Endodermal cell (in vitro differentiated cells): ENCODE data around the gene TGFBI. TPM values are rescaled to one million over a fixed set of nuclear protein-coding genes. Genes with fewer than 3 reads are reported as not detected.

Source experiments
- DNase-seq: peaks from one replicate; pipeline ENCODE4 v3.0.0-alpha.2; 2017
- H3K27ac ChIP-seq: 2 replicates; pipeline ENCODE4 v1.5.1; 2013; ENCODE audit warnings: mild to moderate bottlenecking, low read depth, low read length, moderate library complexity
- H3K27me3 ChIP-seq: 2 replicates; pipeline ENCODE4 v1.6.1; 2013; ENCODE audit warnings: mild to moderate bottlenecking, low read length, moderate library complexity; ENCODE audit not compliant: insufficient read depth, control insufficient read depth, poor library complexity, severe bottlenecking
- H3K36me3 ChIP-seq: 2 replicates; pipeline ENCODE4 v1.7.0; 2013; ENCODE audit warnings: mild to moderate bottlenecking, low read length, moderate library complexity; ENCODE audit not compliant: control insufficient read depth, insufficient read depth
- H3K4me1 ChIP-seq: one replicate; pipeline ENCODE4 v1.7.0; 2013; ENCODE audit warnings: low read length; ENCODE audit not compliant: control insufficient read depth, insufficient read depth
- H3K4me3 ChIP-seq: 2 replicates; pipeline ENCODE4 v1.5.1; 2013; ENCODE audit warnings: mild to moderate bottlenecking, low read length, moderate library complexity
- H3K9ac ChIP-seq: 2 replicates; pipeline ENCODE4 v1.6.1; 2013; ENCODE audit warnings: mild to moderate bottlenecking, low read length, moderate library complexity; ENCODE audit not compliant: poor library complexity, severe bottlenecking; ENCODE audit errors: extremely low read depth
- H3K9me3 ChIP-seq: 2 replicates; pipeline ENCODE4 v1.6.1; 2013; ENCODE audit warnings: mild to moderate bottlenecking, low read length, moderate library complexity; ENCODE audit not compliant: control insufficient read depth
- H3K27ac Mint-ChIP-seq: 2 replicates; pipeline ENCODE4 v1.8.0; 2020; ENCODE audit warnings: mixed read lengths
- H3K27me3 Mint-ChIP-seq: 2 replicates; pipeline ENCODE4 v1.8.0; 2021; ENCODE audit warnings: mild to moderate bottlenecking, mixed read lengths; ENCODE audit not compliant: insufficient read depth
- H3K36me3 Mint-ChIP-seq: 2 replicates; pipeline ENCODE4 v1.8.0; 2020; ENCODE audit warnings: low read depth, mixed read lengths
- H3K4me1 Mint-ChIP-seq: 2 replicates; pipeline ENCODE4 v1.8.0; 2020; ENCODE audit warnings: mixed read lengths
- H3K4me3 Mint-ChIP-seq: 2 replicates; pipeline ENCODE4 v1.8.0; 2020; ENCODE audit warnings: mild to moderate bottlenecking, moderate library complexity, mixed read lengths
- H3K9me3 Mint-ChIP-seq: 2 replicates; pipeline ENCODE4 v1.8.0; 2020; ENCODE audit warnings: mild to moderate bottlenecking, mixed read lengths
- WGBS, 2 experiments: methylation state at CpG; one replicate each; pipeline versions ENCODE4 v1.1.5 to v1.1.7; 2013; ENCODE audit warnings: missing lambda C conversion rate in 2 of 2, mixed read lengths in 1 of 2; ENCODE audit not compliant: insufficient coverage in 1 of 2, insufficient read length in 1 of 2; 5-methylcytosine and 5-hydroxymethylcytosine counted together
- total RNA-seq, 2 donors: library from RNA; stranded (reverse); fragmentation: NEBNext Ultra II Directional in 1 of 2; extraction: Animal tissue kit (Norgen Biotek cat#: 25700) in 1 of 2; gene quantifications; 2 replicates in 1 of 2; 3 replicates in 1 of 2; pipeline ENCODE4 v1.2.1, GENCODE V29; 2021
- TF ChIP-seq, protein P1 (sequence below): fragments of 200-600 bp; sonication (generic); conservative IDR thresholded peaks from 2 replicates; pipeline ENCODE4 v1.5.0; 2021; ENCODE audit warnings: antibody characterized with exemption, mild to moderate bottlenecking

The TGFBI gene
- total RNA-seq, 2 donors from 2014 or later = 2.8 to 4.9 TPM

DNA sequence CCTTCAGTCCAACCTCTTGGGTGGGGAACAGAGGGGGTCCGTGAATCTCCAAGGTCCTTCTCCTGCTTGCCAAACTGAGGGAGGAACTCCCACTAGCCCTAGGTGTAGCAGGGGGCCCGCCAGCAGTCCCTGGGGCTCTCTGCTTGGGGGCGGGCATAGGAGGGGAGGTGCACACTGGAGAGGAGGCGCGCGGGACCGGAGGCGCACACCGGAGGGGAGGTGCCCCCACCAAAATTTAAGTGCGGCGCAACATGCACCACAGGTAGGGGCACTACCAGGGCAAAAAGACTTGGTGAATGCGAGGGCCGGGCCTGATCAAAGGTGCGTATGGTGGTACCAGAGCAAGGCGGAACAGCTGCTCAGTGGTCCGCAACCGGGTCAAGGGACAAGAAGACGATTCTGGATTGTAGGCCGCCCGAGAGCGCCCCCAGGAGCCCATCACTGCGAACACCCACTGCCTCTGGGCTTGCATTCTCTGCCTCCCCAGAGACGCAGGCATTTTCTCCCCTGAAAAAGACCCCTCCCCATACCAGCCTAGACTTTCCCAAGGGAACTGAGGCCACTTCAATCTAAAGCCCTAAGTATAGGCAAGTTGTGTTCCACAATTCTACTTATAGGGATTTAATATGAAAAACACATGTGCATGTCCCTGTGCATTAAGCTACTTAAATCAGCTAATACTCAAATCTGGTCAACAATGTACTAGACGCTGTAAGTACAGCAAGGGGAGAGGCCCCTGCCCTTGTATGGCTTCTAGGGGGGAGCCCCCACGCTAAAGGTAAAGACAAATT, 50.6 kb downstream of the TGFBI start:
- H3K27me3 ChIP-seq = peaks cover 21% of the 10 kb centered on the region
- DNase-seq = peak; percentile 81
- H3K4me3 ChIP-seq = peak overlapping the region; percentile 71
- Mint-ChIP-seq H3K27ac (no peak overlapping the region), H3K9me3 (no peaks in the 10 kb centered on the region), H3K36me3 (no peaks in the 10 kb centered on the region), H3K27me3 (peaks cover 27% of the 10 kb centered on the region), H3K4me3 (peak overlapping the region; percentile 67), H3K4me1 (no peaks in the 10 kb centered on the region)
- H3K9me3 ChIP-seq = no peaks in the 10 kb centered on the region
- no peaks in the 10 kb centered on the region for H3K36me3 ChIP-seq
- no peak overlapping the region for H3K9ac ChIP-seq
- 69 to 70% methylated on average over 18 to 25 of the region's 25 CpGs for WGBS, 2 experiments
- no peaks in the 10 kb centered on the region for H3K4me1 ChIP-seq
- no peak overlapping the region for H3K27ac ChIP-seq
- TF ChIP-seq, protein P1, sequence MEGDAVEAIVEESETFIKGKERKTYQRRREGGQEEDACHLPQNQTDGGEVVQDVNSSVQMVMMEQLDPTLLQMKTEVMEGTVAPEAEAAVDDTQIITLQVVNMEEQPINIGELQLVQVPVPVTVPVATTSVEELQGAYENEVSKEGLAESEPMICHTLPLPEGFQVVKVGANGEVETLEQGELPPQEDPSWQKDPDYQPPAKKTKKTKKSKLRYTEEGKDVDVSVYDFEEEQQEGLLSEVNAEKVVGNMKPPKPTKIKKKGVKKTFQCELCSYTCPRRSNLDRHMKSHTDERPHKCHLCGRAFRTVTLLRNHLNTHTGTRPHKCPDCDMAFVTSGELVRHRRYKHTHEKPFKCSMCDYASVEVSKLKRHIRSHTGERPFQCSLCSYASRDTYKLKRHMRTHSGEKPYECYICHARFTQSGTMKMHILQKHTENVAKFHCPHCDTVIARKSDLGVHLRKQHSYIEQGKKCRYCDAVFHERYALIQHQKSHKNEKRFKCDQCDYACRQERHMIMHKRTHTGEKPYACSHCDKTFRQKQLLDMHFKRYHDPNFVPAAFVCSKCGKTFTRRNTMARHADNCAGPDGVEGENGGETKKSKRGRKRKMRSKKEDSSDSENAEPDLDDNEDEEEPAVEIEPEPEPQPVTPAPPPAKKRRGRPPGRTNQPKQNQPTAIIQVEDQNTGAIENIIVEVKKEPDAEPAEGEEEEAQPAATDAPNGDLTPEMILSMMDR = peak; percentile 71

DNA sequence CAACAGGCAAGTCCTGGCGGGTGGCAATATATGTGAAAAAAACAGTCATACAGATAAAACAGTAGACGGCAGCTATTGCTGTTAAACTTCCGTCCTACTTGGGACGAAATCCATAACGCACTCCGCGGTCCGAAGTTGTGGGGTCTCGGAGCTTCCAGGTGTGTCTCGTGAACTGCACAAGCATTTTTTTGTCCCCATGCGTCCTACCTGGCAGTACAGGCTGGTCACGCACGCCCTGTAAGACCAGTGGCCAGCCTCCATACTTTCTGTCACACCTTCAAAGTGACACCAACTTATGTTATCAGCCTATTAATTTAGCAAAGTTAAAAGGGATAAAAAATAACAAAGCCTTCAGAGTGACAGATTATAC, 51.3 kb downstream of the TGFBI start:
- Histone ChIP-seq H3K9me3 (no peaks in the 10 kb centered on the region), H3K4me3 (peak overlapping the region; percentile 71), H3K4me1 (no peaks in the 10 kb centered on the region), H3K27ac (no peak overlapping the region), H3K27me3 (peaks cover 21% of the 10 kb centered on the region), H3K9ac (no peak overlapping the region), H3K36me3 (no peaks in the 10 kb centered on the region)
- Mint-ChIP-seq H3K4me1 (no peaks in the 10 kb centered on the region), H3K27me3 (peaks cover 27% of the 10 kb centered on the region), H3K27ac (peak overlapping the region; percentile 64), H3K9me3 (no peaks in the 10 kb centered on the region), H3K36me3 (no peaks in the 10 kb centered on the region), H3K4me3 (peak overlapping the region; percentile 67)
- DNase-seq = no peak
- TF ChIP-seq, protein P1 = no peak
- WGBS, 2 experiments = 55 to 80% methylated on average over 11 to 13 of the region's 13 CpGs

DNA sequence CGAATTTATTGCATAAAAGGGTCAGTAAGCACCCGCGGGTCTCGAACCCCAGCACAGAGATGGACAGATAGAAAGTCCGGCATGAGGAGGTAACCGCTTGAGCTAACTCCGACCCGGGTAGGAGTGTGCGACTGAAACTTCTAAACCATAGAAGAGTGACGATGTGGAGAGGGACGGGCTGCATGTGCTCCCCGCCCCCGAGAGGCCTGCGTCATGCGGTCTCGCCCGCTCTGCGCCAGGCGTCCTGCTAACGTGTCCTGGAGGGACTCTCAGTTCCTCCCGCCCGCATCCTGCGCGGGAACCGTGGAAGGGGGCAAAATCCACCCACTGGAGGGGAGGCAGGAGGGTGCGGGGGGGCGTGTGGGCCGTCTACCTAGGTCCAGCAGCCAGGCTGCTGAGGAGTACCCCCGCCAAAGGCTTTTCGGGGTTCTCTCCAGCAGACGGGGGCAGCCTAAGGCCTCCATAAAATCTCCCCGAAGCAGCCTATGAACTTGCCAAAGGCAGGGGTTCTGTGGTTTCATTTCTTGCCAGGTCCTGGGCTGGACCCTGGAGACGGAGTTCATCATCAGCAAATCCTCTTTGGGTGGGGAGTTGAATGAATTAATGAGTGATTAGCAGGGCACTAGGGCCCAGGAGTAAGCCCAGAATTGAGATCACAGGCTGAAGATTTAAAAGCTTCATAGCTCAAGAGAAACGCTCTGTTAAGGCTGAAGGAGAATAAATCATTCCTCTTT, 51.9 kb downstream of the TGFBI start:
- Mint-ChIP-seq H3K4me1 (no peaks in the 10 kb centered on the region), H3K4me3 (peak overlapping the region; percentile 67), H3K27ac (peak overlapping the region; percentile 64), H3K9me3 (no peaks in the 10 kb centered on the region), H3K36me3 (no peaks in the 10 kb centered on the region), H3K27me3 (peaks cover 27% of the 10 kb centered on the region)
- H3K27ac ChIP-seq = no peak overlapping the region
- H3K36me3 ChIP-seq = no peaks in the 10 kb centered on the region
- TF ChIP-seq, protein P1 = no peak
- 59 to 64% methylated on average over 12 to 34 of the region's 34 CpGs for WGBS, 2 experiments
- H3K27me3 ChIP-seq = peaks cover 21% of the 10 kb centered on the region
- H3K4me1 ChIP-seq = no peaks in the 10 kb centered on the region
- peak; percentile 93 for DNase-seq
- peak overlapping the region; percentile 74 for H3K4me3 ChIP-seq
- peak overlapping the region; percentile 21 for H3K9ac ChIP-seq
- no peaks in the 10 kb centered on the region for H3K9me3 ChIP-seq
